ENCODE results near the gene CBFB. TPM values are rescaled to one million over a fixed set of nuclear protein-coding genes. Genes with fewer than 3 reads are reported as not detected.
A peak's percentile ranks its signal among the peaks of the same experiment; 100 is the strongest.

CBFB gene
- total RNA-seq, 1 experiment from 2014 or later, result 76.3 TPM

DNA sequence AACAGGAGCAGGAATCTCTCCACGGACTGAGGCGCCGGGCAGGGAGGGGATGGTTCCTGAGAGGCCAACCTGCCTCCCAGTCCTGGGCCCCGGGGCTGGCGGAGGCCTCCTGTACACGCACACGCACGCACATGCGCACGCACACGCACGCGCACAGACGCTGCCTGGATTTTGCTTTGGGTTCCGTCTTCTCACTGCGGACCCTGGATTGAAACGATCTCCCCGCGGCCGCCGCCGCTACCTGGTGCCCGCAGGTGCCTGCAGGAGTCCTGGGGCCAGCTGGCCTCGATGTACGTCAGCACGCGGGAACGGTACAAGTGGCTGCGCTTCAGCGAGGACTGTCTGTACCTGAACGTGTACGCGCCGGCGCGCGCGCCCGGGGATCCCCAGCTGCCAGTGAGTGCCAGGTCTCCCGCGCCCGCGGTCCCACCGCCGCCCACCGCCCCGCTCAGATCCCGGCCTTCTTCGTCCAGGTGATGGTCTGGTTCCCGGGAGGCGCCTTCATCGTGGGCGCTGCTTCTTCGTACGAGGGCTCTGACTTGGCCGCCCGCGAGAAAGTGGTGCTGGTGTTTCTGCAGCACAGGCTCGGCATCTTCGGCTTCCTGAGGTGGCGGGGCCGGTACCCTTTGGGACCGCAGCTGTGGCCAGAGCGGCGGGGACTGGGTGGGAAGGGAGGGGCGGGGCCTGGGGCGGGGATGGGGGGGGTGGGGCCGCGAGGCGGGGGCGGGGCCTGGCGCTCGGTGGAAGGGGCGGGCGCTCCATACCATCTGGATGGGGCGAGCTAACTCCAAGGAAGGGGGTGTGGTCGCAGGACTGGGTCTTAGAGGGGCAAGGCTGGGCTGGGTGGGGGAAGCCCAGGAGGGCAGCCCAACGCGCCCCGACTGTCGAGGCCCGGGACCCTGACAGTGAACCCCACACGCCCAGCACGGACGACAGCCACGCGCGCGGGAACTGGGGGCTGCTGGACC lies 28.3 kb upstream of the CBFB start:
- Histone ChIP-seq H4K20me1 (ENCODE audit: control insufficient read depth, insufficient read depth, insufficient read length) (no peaks in the 10 kb centered on the region), H2BK15ac (ENCODE audit: low read depth, low read length) (no peak overlapping the region), H2BK5ac (ENCODE audit: insufficient read length, low read length) (no peak overlapping the region), H2BK12ac (ENCODE audit: insufficient read length, low read depth, low read length) (no peak overlapping the region), H3K14ac (ENCODE audit: insufficient read depth, low read length) (no peak overlapping the region; the same call in 1 of the 2 replicates), H3K79me2 (ENCODE audit: insufficient read depth, low read length) (no peaks in the 10 kb centered on the region), H3T11ph (ENCODE audit: low read length) (no peak overlapping the region), H3K4me1 (ENCODE audit: insufficient read depth, low read length) (no peaks in the 10 kb centered on the region), H3K23me2 (ENCODE audit: insufficient read length, low read depth, low read length, poor library complexity, severe bottlenecking) (peaks cover 11% of the 10 kb centered on the region), H4K8ac (replicated peaks; ENCODE audit: insufficient read length, low read depth, low read length) (no peak overlapping the region), H2AFZ (ENCODE audit: low read length) (no peak overlapping the region), H3K27ac (ENCODE audit: insufficient read length, low read depth, low read length) (no peak overlapping the region), H2AK5ac (ENCODE audit: insufficient read length, low read length) (no peak overlapping the region), H2BK120ac (ENCODE audit: low read depth, low read length, poor library complexity, severe bottlenecking) (no peak overlapping the region), H4K91ac (ENCODE audit: insufficient read length, low read depth, low read length) (no peak overlapping the region), H3K4me2 (ENCODE audit: insufficient read depth, insufficient read length, low read length) (peak overlapping the region; percentile 44), H3K56ac (ENCODE audit: insufficient read length, low read depth, low read length) (no peak overlapping the region), H3K4ac (ENCODE audit: low read depth, low read length) (no peak overlapping the region), H3K9me3 (ENCODE audit: control insufficient read depth, low read depth, low read length) (no peaks in the 10 kb centered on the region), H3K18ac (ENCODE audit: insufficient read length, low read depth, low read length) (no peak overlapping the region), H4K5ac (ENCODE audit: insufficient read length, low read depth, low read length) (no peak overlapping the region), H3K79me1 (ENCODE audit: insufficient read depth, low read depth, low read length, poor library complexity, severe bottlenecking) (no peaks in the 10 kb centered on the region), H3K27me3 (ENCODE audit: insufficient read depth, low read length) (peaks cover 9% of the 10 kb centered on the region; the same call in 1 of the 2 replicates), H2BK20ac (ENCODE audit: low read depth, low read length, poor library complexity, severe bottlenecking) (no peak overlapping the region), H3K23ac (ENCODE audit: insufficient read length, low read depth, low read length) (no peak overlapping the region), H3K9ac (ENCODE audit: extremely low read depth, insufficient read length, low read length) (no peak overlapping the region)
- H3K36me3 Mint-ChIP-seq (ENCODE audit: insufficient read depth in 1 of 3, low read depth in 3 of 3), result no peaks in the 10 kb centered on the region
- H3K27ac Mint-ChIP-seq, result no peak overlapping the region
- TF ChIP-seq, protein P1, sequence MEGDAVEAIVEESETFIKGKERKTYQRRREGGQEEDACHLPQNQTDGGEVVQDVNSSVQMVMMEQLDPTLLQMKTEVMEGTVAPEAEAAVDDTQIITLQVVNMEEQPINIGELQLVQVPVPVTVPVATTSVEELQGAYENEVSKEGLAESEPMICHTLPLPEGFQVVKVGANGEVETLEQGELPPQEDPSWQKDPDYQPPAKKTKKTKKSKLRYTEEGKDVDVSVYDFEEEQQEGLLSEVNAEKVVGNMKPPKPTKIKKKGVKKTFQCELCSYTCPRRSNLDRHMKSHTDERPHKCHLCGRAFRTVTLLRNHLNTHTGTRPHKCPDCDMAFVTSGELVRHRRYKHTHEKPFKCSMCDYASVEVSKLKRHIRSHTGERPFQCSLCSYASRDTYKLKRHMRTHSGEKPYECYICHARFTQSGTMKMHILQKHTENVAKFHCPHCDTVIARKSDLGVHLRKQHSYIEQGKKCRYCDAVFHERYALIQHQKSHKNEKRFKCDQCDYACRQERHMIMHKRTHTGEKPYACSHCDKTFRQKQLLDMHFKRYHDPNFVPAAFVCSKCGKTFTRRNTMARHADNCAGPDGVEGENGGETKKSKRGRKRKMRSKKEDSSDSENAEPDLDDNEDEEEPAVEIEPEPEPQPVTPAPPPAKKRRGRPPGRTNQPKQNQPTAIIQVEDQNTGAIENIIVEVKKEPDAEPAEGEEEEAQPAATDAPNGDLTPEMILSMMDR (conservative IDR thresholded peaks at IDR 0.05), result no peak
- peaks cover 79% of the 10 kb centered on the region for H3K27me3 Mint-ChIP-seq (ENCODE audit: low read depth)
- H3K4me3 Mint-ChIP-seq, result peak overlapping the region; percentile 66 to 78
- WGBS (ENCODE audit: extremely low coverage, insufficient read length, low lambda C conversion rate), result no CpG with 5 or more reads among the region's 89 CpGs
- H3K9me3 Mint-ChIP-seq, result no peaks in the 10 kb centered on the region; a peak in 1 of 5 replicates
- peaks cover 0 to 12% of the 10 kb centered on the region in 2 experiments; a peak in 2 of 4 replicates for H3K4me1 Mint-ChIP-seq
- DNase-seq, result peak; percentile 80
